GM12878 (cell line): Measurements from ENCODE around the gene TRIM40. TPM values are rescaled to one million over a fixed set of nuclear protein-coding genes. Genes with fewer than 3 reads are reported as not detected.

Experiments
- ATAC-seq: fragments of 200-7000 bp; cut with Tn5 transposase; 3 replicates; pipeline ENCODE4 v1.9.1; 2020; ENCODE audit warnings: mild to moderate bottlenecking, moderate library complexity
- BruUV-seq: library from RNA; stranded (reverse); fragments of 400-500 nt; replicated peaks from 2 replicates; lab custom pipeline; 2021; lab: Mats Ljungman, UMichigan
- CTCF ChIA-PET: fragments of 300-600 bp; sonication (Branson Sonifier 250); formaldehyde crosslinking; extraction: SDS; loops from one replicate; lab custom pipeline; 2021; ENCODE audit warnings: inconsistent platforms; lab: Yijun Ruan, JAX
- POLR2A ChIA-PET: fragments of 350-600 bp; formaldehyde crosslinking; extraction: SDS; loops from one replicate; lab custom pipeline; 2021; ENCODE audit warnings: inconsistent platforms; lab: Charles Lee
- RAD21 ChIA-PET: fragments of 300-600 bp; sonication (Branson Sonifier 250); formaldehyde crosslinking; loops from one replicate; lab custom pipeline; 2023; ENCODE audit warnings: antibody characterized with exemption; ENCODE audit not compliant: unreplicated experiment; lab: Charles Lee
- SMC1A ChIA-PET: fragments of 300-600 bp; sonication (Branson Sonifier 250); formaldehyde crosslinking; loops from one replicate; lab custom pipeline; 2023; ENCODE audit not compliant: unreplicated experiment, uncharacterized antibody; lab: Charles Lee
- DNase-seq: peaks from one replicate; pipeline ENCODE4 v3.0.0-alpha.2; 2011; ENCODE audit warnings: low read depth, low spot score
- FAIRE-seq: peaks from 3 replicates; lab custom pipeline; 2011; peaks lifted over from hg19 to GRCh38; lab: Jason Lieb, UNC
- H2AFZ ChIP-seq: 2 replicates; pipeline ENCODE4 v1.6.0; 2011; ENCODE audit warnings: low read depth, low read length, control low read depth; ENCODE audit not compliant: control insufficient read depth
- H3K27ac ChIP-seq: 2 replicates; pipeline ENCODE4 v1.5.1; 2011; ENCODE audit warnings: control low read depth; ENCODE audit not compliant: control insufficient read depth, insufficient read depth
- H3K27me3 ChIP-seq, 2 experiments: replicated peaks in 1 of 2; 2 replicates each; pipeline versions ENCODE4 v1.6.0 to v1.6.1; 2011; ENCODE audit warnings: low read length in 1 of 2; ENCODE audit not compliant: control insufficient read depth in 2 of 2, insufficient read depth in 2 of 2
- H3K36me3 ChIP-seq, 2 experiments: 2 replicates each; pipeline ENCODE4 v1.5.1; 2011; ENCODE audit warnings: low read length in 1 of 2; ENCODE audit not compliant: control insufficient read depth in 2 of 2, insufficient read depth in 2 of 2
- H3K4me1 ChIP-seq: 2 replicates; pipeline ENCODE4 v1.6.1; 2011; ENCODE audit warnings: mild to moderate bottlenecking, low read length, moderate library complexity, mixed read lengths; ENCODE audit not compliant: control insufficient read depth, insufficient read depth
- H3K4me2 ChIP-seq: 2 replicates; pipeline ENCODE4 v1.6.0; 2011; ENCODE audit warnings: control low read depth; ENCODE audit not compliant: control insufficient read depth, insufficient read depth
- H3K4me3 ChIP-seq: fragments of 200-600 bp; sonication (generic); 2 replicates; pipeline ENCODE4 v1.5.1; 2016
- H3K79me2 ChIP-seq: 2 replicates; pipeline ENCODE4 v1.6.0; 2011; ENCODE audit warnings: low read length; ENCODE audit not compliant: control insufficient read depth, insufficient read depth
- H3K9ac ChIP-seq: 2 replicates; pipeline ENCODE4 v1.8.0; 2011; ENCODE audit warnings: low read length, control low read depth, mixed read lengths; ENCODE audit not compliant: control insufficient read depth, insufficient read depth
- H3K9me3 ChIP-seq: replicated peaks from 3 replicates; pipeline ENCODE4 v1.5.1; 2011; ENCODE audit warnings: mild to moderate bottlenecking, low read length; ENCODE audit not compliant: control insufficient read depth, insufficient read depth
- H4K20me1 ChIP-seq: 2 replicates; pipeline ENCODE4 v1.6.0; 2011; ENCODE audit not compliant: control insufficient read depth, insufficient read depth
- CEBPZ ChIP-seq: fragments of 150-350 bp; IDR thresholded peaks from 2 replicates; pipeline ENCODE4 v1.6.1; 2016; ENCODE audit warnings: low read depth, low read length
- IKZF1 ChIP-seq: fragments of 450-650 bp; conservative IDR thresholded peaks from 2 replicates; pipeline ENCODE4 v1.6.1; 2017; ENCODE audit warnings: antibody characterized with exemption, mild to moderate bottlenecking
- IKZF2 ChIP-seq, 2 experiments: fragments of 450-650 bp; IDR thresholded peaks; 2 replicates each; pipeline ENCODE4 v1.6.1; 2017; ENCODE audit warnings: mild to moderate bottlenecking in 2 of 2, moderate library complexity in 2 of 2
- RBBP5 ChIP-seq: fragments of 200-600 bp; sonication (generic); conservative IDR thresholded peaks from 2 replicates; pipeline ENCODE4 v1.6.1; 2016
- WGBS: methylation state at CpG from one replicate; pipeline ENCODE4 v1.1.6; 2016; ENCODE audit warnings: low lambda C conversion rate; ENCODE audit not compliant: insufficient replicate concordance, insufficient coverage; ENCODE audit errors: missing lambda C conversion rate; 5-methylcytosine and 5-hydroxymethylcytosine counted together
- in situ Hi-C: fragments of 300-500 bp; cut with MboI; formaldehyde crosslinking; loops from 9 replicates; pipeline ENCODE4 v1.14.3; 2018; ENCODE audit warnings: mixed read lengths
- intact Hi-C: fragments of 100-400 bp; cut with micrococcal nuclease; formaldehyde crosslinking; loops from one replicate; pipeline ENCODE4 v1.14.2; 2022; ENCODE audit not compliant: unreplicated experiment
- polyA plus RNA-seq, 11 experiments: library from polyadenylated mRNA; depleted of rRNA in 4 of 11; unstranded in 6 of 11; stranded (reverse) in 5 of 11; fragments of >200 nt; fragmentation: Nextera tagmentation in 4 of 11; fragmentation: Illumina TruSeq in 1 of 11; extraction: Ambion mirVana in 4 of 11; extraction: Trizol in 1 of 11; gene quantifications; 1 replicate in 1 of 11; 2 replicates in 10 of 11; pipeline versions ENCODE4 v1.2.1 to v1.2.3, GENCODE V29; 2011 to 2016; ENCODE audit warnings: inconsistent platforms in 2 of 11, missing spikeins in 2 of 11, low read depth in 1 of 11
- total RNA-seq, 4 experiments: library from RNA; depleted of rRNA in 3 of 4; stranded (reverse); fragments of >200 nt in 3 of 4; fragmentation: Illumina TruSeq in 1 of 4; extraction: Trizol in 1 of 4; gene quantifications; 2 replicates each; pipeline versions ENCODE4 v1.2.1 to v1.2.3, GENCODE V29; 2013 to 2021

Gene TRIM40
- total and polyA plus RNA-seq, 10 of the 15 experiments (the other 5 are each of a cell fraction or from before 2014, with no cell fraction given): not detected

GRCh38 chr6:30163090-30163917, 27.4 kb downstream of the TRIM40 start, which contains the start of gene TRIM15:
TSS of gene TRIM15 (plus strand) at chr6:30163546. CDS start at chr6:30163685, 139 bp downstream.
- Histone ChIP-seq H3K79me2 (no peaks in the 10 kb centered on the region), H3K36me3 (no peaks in the 10 kb centered on the region), H3K27ac (no peak within 1 kb of the TSS), H3K9ac (no peak within 1 kb of the TSS), H3K27me3 (peaks cover 2 to 5% of the 10 kb centered on the region in 2 experiments; a peak in 3 of 4 replicates), H3K9me3 (no peaks in the 10 kb centered on the region), H3K4me3 (no peak within 1 kb of the TSS), H2AFZ (no peak within 1 kb of the TSS), H4K20me1 (no peaks in the 10 kb centered on the region), H3K4me1 (no peaks in the 10 kb centered on the region; the same call in 1 of the 2 replicates), H3K4me2 (no peak within 1 kb of the TSS)
- intact Hi-C loops: no loop called here
- SMC1A ChIA-PET: interaction anchor here (0.9 to 1.2 kb wide), 3 partner anchors 27 to 60 kb away, joined by 3 read pairs; partner anchors contain the start of gene TRIM40
- FAIRE-seq (no peak), DNase-seq (no peak), ATAC-seq (peak; percentile 69)
- POLR2A ChIA-PET: no interaction called here
- CTCF ChIA-PET: interaction anchor here (0.8 kb wide), 1 partner anchor 32 kb away, joined by 3 read pairs; no protein-coding TSS in a partner anchor
- TF ChIP-seq IKZF1 (peak; percentile 29; the same call in 1 of the 2 replicates), RBBP5 (no peak), IKZF2 (IDR thresholded peaks at IDR 0.05) (peak in 1 of 2 experiments; percentile 44; a peak in 1 of 4 replicates), CEBPZ (no peak)
- no TSS peak for BruUV-seq
- RAD21 ChIA-PET: no interaction called here
- in situ Hi-C loops: no loop called here
- WGBS: 48% methylated on average over 29 of the region's 31 CpGs
